BLaER1 treated with 17β-estradiol and CSF1 and Interleukin-3, amounts not matched to agents 10 nM and 100 nM (cell line): ENCODE data around the gene ELMO2.
A peak's percentile ranks its signal among the peaks of the same experiment; 100 is the strongest.

Source experiments
- H3K27ac ChIP-seq, 11 experiments: shearing (Covaris generic); formaldehyde crosslinking; 2 replicates each; pipeline ENCODE4 v1.8.1; 2022
- H3K27me3 ChIP-seq, 11 experiments: shearing (Covaris generic); formaldehyde crosslinking; 2 replicates each; pipeline ENCODE4 v1.8.1; 2022
- H3K36me3 ChIP-seq, 11 experiments: shearing (Covaris generic); formaldehyde crosslinking; 2 replicates each; pipeline ENCODE4 v1.8.1; 2022
- H3K4me1 ChIP-seq, 10 experiments: shearing (Covaris generic); formaldehyde crosslinking; 2 replicates each; pipeline ENCODE4 v1.8.1; 2022
- H3K4me2 ChIP-seq, 11 experiments: shearing (Covaris generic); formaldehyde crosslinking; 2 replicates each; pipeline ENCODE4 v1.8.1; 2022
- H3K4me3 ChIP-seq, 10 experiments: shearing (Covaris generic); formaldehyde crosslinking; 2 replicates each; pipeline ENCODE4 v1.8.1; 2022
- H3K9ac ChIP-seq, 11 experiments: shearing (Covaris generic); formaldehyde crosslinking; 2 replicates each; pipeline ENCODE4 v1.8.1; 2022
- H3K9me3 ChIP-seq, 11 experiments: shearing (Covaris generic); formaldehyde crosslinking; replicated peaks in 1 of 11; 2 replicates each; pipeline ENCODE4 v1.8.1; 2022
- H4K20me1 ChIP-seq, 11 experiments: shearing (Covaris generic); formaldehyde crosslinking; 2 replicates each; pipeline ENCODE4 v1.8.1; 2022
- Cebpa-rat ChIP-seq, 11 experiments: shearing (Covaris generic); IDR thresholded peaks; 2 replicates each; pipeline ENCODE4 v1.8.1; 2022

ELMO2 gene

DNA sequence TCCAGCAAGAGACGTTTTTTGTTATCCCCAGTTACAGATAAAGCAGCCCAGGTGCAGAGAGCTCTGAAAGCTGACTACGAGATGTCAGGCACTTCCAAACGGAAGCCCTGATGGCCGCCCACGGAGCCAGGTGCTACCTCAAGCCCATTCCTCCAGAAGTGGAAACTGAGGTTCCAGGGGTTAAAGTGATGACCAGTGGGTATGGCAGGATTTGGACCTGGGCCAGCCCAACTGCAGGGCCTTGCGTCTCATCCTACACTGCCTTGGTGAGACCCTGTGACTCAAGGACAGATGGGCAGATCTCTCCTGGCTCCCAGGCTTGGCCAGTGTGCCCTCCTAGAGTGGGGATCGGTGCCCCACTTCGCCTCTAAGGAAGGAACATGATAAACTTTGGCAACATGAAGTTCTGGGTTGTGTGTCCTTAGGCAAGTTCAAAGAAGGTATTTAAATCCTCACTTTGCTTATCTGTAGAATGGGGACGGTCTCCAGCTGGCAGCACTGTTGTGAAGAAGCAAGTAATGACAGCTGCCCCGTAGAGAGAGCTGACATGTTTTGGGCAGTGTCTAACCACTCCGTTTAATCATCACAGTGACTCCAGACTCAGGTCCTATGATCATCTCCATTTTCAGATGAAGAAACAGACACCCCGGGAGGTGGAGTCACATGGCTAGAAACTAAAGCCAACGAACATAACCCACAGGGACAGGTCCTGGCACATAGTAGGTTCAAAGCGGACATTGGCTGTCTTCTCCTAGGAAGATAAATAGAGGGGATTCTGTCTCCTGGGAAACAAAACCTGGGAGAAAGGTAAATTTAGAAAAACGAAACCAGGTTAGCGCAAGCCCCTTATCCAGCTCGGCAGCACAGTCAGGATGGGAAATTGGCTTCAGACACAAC is 63.7 kb downstream of the ELMO2 start:
- Histone ChIP-seq H3K36me3 (peaks cover 0 to 19% (median 11%) of the 10 kb centered on the region in 11 experiments; a peak in 9 of 22 replicates), H3K4me2 (peak overlapping the region; percentile 9 to 86 (median 74); a peak in 20 of 22 replicates), H3K9ac (no peak overlapping the region), H3K27me3 (peaks cover 19 to 35% (median 29%) of the 10 kb centered on the region in 11 experiments), H3K4me3 (no peak overlapping the region), H3K27ac (0 out of 22 replicates have a peak overlapping the region, but pooled peaks of 1 of the 11 experiments have one; percentile 20), H4K20me1 (peaks cover 0 to 21% (median 0%) of the 10 kb centered on the region in 11 experiments; a peak in 7 of 22 replicates), H3K9me3 (no peaks in the 10 kb centered on the region), H3K4me1 (peaks cover 18 to 35% (median 25%) of the 10 kb centered on the region in 10 experiments)
- TF ChIP-seq Cebpa-rat (IDR thresholded peaks at IDR 0.05) = no peak

DNA sequence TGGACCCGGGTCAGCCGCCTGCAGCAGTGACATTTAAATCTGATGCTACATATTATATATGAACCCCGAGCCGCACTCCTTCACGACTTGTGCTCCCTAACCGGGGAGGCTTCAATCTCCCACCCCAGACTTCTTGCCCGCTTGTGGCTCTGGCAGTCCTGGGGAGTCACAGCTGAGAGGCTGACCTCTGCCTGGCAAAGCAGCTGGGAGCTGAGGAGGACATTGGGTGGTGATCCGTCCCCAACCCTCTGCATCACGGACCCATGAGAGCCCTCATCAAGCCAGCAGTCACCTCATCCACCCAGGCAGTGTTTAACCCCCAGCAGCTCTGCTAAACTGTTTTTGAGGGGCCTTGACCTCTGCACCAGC is 64.4 kb downstream of the ELMO2 start:
- Histone ChIP-seq H3K27me3 (peaks cover 19 to 35% (median 29%) of the 10 kb centered on the region in 11 experiments), H3K9ac (no peak overlapping the region), H3K36me3 (peaks cover 0 to 13% (median 4%) of the 10 kb centered on the region in 11 experiments; a peak in 9 of 22 replicates), H3K4me2 (no peak overlapping the region; a peak in 1 of 22 replicates), H3K9me3 (no peaks in the 10 kb centered on the region), H3K27ac (no peak overlapping the region), H3K4me1 (peaks cover 18 to 31% (median 24%) of the 10 kb centered on the region in 10 experiments), H3K4me3 (no peak overlapping the region), H4K20me1 (peaks cover 0 to 15% (median 0%) of the 10 kb centered on the region in 11 experiments; a peak in 6 of 22 replicates)
- no peak for TF ChIP-seq Cebpa-rat (IDR thresholded peaks at IDR 0.05)

DNA sequence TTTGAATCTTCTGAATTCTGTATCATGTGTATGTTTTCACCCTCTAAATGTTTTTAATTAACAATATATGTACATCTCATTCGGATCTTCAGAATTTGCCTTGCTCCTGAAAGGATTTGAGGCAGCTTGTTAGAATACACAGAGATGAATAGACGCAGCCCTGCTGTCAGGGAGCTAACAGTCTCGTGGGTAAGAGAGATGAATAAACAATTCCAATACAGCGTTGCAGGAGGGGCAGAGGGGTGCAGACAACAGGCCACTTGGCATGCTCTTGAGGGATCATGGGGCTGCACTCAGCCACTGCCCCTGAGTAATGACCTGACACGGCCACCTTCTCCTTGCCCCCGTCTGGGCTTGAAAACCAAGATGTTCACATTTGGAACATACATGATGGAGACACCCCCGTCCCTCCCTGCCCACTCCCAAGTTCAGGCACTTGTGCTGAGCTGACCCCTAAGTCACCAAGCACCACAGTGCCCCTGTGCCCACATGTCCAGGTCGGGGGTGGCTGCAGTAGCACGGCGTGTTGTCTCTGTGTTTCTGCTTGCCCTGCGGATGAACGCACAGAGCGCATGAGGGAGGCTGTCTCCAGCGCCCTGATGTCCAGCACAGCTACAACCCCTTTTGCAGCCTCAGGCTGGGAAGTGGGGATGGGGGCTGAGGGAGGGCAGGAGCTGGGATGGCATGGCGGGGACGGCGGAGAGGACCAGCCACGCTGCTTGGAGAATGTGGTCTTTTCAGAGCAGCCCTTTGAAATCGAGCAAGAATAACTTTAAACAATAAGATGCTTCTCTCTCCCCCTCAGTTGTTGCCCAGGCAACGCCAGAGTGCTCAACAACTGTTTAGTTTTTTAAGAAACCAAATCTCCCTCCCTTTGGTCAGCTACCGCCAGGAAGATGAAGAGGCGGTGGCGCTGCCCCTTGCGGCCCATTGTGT is 65.1 kb downstream of the ELMO2 start:
- Histone ChIP-seq H3K27ac (no peak overlapping the region), H3K9ac (no peak overlapping the region), H3K4me1 (peaks cover 18 to 29% (median 23%) of the 10 kb centered on the region in 10 experiments), H3K9me3 (no peaks in the 10 kb centered on the region), H3K4me3 (no peak overlapping the region), H3K36me3 (peaks cover 0 to 6% (median 0%) of the 10 kb centered on the region in 11 experiments; a peak in 7 of 22 replicates), H3K4me2 (no peak overlapping the region), H4K20me1 (peaks cover 0 to 15% (median 0%) of the 10 kb centered on the region in 11 experiments; a peak in 6 of 22 replicates), H3K27me3 (peaks cover 19 to 35% (median 29%) of the 10 kb centered on the region in 11 experiments)
- no peak for TF ChIP-seq Cebpa-rat (IDR thresholded peaks at IDR 0.05)

DNA sequence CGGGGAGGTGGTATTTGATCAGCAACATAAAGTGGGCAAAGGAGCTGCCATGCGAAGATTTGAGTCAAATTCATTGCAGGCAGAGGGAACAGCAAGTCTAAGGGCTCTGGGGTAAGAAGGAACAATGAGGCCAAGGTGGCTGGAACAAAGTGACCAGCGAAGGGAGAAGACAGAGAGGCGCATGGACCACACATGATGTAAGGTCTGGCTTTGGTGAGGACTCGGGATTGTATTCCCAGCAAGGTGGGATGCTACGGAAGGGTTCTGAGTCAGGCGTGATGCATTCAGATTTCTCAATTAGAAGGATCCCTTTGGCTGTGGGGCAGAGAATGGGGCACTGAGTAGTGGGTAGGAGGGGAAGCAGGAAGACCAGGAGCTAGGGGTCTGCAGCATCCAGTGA is 67.4 kb downstream of the ELMO2 start:
- H3K27me3 ChIP-seq = peaks cover 19 to 30% (median 23%) of the 10 kb centered on the region in 11 experiments
- H3K4me1 ChIP-seq = peaks cover 21 to 35% (median 28%) of the 10 kb centered on the region in 10 experiments
- H3K9ac ChIP-seq = no peak overlapping the region
- H3K27ac ChIP-seq = no peak overlapping the region
- H4K20me1 ChIP-seq = peaks cover 0 to 5% (median 0%) of the 10 kb centered on the region in 11 experiments; a peak in 5 of 22 replicates
- H3K9me3 ChIP-seq = no peaks in the 10 kb centered on the region
- H3K4me2 ChIP-seq = no peak overlapping the region
- H3K4me3 ChIP-seq = no peak overlapping the region
- no peaks in the 10 kb centered on the region for H3K36me3 ChIP-seq
- TF ChIP-seq Cebpa-rat (IDR thresholded peaks at IDR 0.05) = no peak

DNA sequence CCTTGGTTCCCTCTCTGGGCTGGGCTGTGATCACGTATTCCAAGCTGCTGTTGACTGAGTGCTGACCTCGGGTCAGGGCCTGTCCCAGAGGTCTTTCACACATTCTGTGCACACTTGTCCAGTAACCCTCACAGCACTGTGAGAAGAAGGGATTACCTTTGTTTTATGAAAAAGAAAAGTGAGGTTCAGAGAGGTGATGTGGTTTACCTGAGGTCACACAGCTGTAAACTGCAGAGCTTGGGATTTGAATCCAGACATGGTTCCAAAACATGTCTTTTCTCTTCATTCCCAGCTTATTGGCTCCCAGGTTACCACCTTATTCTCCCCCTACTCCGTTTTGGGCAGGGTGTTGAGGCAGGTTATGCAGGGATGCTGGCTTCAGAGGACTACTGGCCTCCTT is 69.7 kb downstream of the ELMO2 start:
- H3K27ac ChIP-seq = no peak overlapping the region
- no peak overlapping the region for H3K4me2 ChIP-seq
- peaks cover 0 to 5% (median 0%) of the 10 kb centered on the region in 11 experiments; a peak in 3 of 22 replicates for H4K20me1 ChIP-seq
- H3K36me3 ChIP-seq = no peaks in the 10 kb centered on the region
- H3K4me3 ChIP-seq = no peak overlapping the region
- no peaks in the 10 kb centered on the region for H3K9me3 ChIP-seq
- no peak overlapping the region for H3K9ac ChIP-seq
- H3K4me1 ChIP-seq = peaks cover 29 to 40% (median 39%) of the 10 kb centered on the region in 10 experiments
- H3K27me3 ChIP-seq = peaks cover 0 to 7% (median under 1%) of the 10 kb centered on the region in 11 experiments; a peak in 5 of 22 replicates
- no peak for TF ChIP-seq Cebpa-rat (IDR thresholded peaks at IDR 0.05)

DNA sequence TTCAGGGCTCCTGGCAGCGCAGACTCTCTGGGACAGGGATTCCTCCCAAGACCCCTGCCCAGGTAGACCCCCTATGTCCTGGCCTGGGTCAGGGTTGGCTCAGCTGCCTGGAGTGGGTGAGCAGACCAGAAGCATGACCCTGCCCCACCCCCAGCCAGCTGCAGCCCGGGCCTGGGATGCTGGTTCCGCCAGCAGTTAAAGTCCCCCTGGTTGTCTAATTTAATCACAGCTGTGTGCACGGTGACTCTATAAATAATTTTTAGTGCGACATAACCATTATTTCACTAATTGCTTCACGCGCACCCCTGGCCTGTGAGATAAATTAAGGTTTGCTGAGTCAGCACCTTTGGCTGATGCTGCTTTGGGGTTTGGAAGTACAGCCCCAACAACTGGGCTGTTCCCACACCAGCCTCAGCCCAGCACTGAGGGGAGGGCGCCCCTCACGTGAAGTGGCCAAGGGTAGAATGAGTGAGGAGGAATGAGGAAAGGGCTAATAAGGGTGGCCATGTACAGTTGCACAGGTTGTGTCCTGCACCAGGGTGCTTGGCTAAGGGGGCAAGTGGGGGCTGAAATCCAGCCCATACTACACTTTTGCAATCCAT is 72.0 kb downstream of the ELMO2 start:
- Histone ChIP-seq H3K4me3 (no peak overlapping the region), H3K9ac (peak overlapping the region in 7 of 11 experiments; percentile 37 to 63 (median 49); a peak in 12 of 22 replicates), H3K4me1 (peaks cover 36 to 63% (median 62%) of the 10 kb centered on the region in 10 experiments), H3K27me3 (no peaks in the 10 kb centered on the region), H3K9me3 (no peaks in the 10 kb centered on the region), H3K27ac (peak overlapping the region in 8 of 11 experiments; percentile 21 to 73 (median 64); a peak in 16 of 22 replicates), H3K4me2 (peak overlapping the region; percentile 50 to 85 (median 78)), H4K20me1 (peaks cover 0 to 7% (median 0%) of the 10 kb centered on the region in 11 experiments; a peak in 3 of 22 replicates), H3K36me3 (no peaks in the 10 kb centered on the region)
- TF ChIP-seq Cebpa-rat (IDR thresholded peaks at IDR 0.05) = peak in 1 of 11 experiments; percentile 42; a peak in 1 of 22 replicates

DNA sequence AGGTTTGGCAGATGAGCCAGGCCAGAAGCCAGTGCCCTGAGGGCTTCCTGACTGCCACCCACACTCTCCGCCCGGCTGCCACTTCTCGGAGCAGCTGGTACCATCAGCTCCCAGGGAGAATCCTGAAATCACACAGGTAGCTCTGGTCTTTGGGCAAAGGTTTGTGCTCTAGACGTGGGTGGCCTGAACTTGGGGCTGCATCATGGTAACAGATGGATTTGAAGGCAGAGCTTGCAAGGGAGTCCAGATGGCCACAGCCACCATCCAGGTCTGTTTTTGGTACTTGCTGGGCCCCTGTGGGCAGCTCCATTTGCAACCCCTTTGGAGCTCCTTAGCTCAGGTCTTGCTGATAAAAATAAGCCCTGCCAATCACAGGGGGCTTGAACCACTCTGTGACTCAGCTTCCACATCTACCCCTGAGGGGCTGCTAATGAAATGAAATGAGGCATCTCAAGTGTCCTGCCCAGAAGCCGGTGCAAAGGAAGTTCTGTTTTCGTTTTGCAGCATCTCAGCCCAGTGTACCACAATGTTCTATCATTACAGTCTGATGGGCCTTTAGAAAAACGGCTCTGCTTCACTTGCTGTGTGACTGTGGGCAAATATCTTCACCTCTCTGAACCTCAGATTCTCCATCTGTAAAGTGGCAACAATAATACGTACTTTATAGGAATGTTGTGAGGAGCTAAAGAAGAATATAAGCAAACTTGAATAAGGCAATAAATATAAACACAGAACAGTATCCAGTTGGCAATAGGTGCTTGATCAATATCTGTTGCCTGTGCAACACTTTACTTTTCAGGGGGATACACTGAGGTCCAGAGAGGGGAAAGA is 73.0 kb downstream of the ELMO2 start:
- Histone ChIP-seq H3K27ac (peak overlapping the region in 7 of 11 experiments; percentile 21 to 73 (median 66); a peak in 11 of 22 replicates), H3K9me3 (no peaks in the 10 kb centered on the region), H3K36me3 (no peaks in the 10 kb centered on the region), H3K4me2 (peak overlapping the region; percentile 17 to 85 (median 78); a peak in 21 of 22 replicates), H3K4me3 (no peak overlapping the region), H4K20me1 (peaks cover 0 to 10% (median 0%) of the 10 kb centered on the region in 11 experiments; a peak in 3 of 22 replicates), H3K4me1 (peaks cover 35 to 73% (median 70%) of the 10 kb centered on the region in 10 experiments), H3K27me3 (no peaks in the 10 kb centered on the region), H3K9ac (peak overlapping the region in 7 of 11 experiments; percentile 37 to 63 (median 49); a peak in 10 of 22 replicates)
- no peak for TF ChIP-seq Cebpa-rat (IDR thresholded peaks at IDR 0.05)
